ENCODE data around the gene SSR4.

SSR4 gene

DNA sequence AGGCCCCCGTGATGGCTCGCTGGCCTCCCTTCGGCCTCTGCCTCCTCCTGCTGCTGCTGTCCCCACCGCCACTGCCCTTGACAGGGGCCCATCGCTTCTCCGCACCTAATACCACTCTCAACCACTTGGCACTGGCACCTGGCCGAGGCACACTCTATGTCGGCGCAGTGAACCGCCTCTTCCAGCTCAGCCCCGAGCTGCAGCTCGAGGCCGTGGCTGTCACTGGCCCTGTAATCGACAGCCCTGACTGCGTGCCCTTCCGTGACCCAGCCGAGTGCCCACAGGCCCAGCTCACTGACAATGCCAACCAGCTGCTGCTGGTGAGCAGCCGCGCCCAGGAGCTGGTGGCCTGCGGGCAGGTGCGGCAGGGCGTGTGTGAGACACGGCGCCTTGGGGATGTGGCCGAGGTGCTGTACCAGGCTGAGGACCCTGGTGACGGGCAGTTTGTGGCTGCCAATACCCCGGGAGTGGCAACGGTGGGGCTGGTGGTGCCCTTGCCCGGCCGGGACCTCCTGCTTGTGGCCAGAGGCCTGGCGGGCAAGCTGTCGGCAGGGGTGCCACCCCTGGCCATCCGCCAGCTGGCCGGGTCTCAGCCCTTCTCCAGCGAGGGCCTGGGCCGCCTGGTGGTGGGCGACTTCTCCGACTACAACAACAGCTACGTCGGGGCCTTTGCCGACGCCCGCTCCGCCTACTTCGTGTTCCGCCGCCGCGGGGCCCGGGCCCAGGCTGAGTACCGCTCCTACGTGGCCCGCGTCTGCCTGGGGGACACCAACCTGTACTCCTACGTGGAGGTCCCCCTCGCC lies 27.4 kb upstream of the SSR4 start:
- Histone ChIP-seq H3K9ac (ENCODE audit: insufficient read length, low read depth) (no peak overlapping the region), H3K4me3 (ENCODE audit: insufficient read length, low read depth) (no peak overlapping the region), H3K9me3 (ENCODE audit: insufficient read depth, low read length) (no peaks in the 10 kb centered on the region), H3K4me1 (ENCODE audit: insufficient read depth, insufficient read length) (peaks cover 2% of the 10 kb centered on the region), H3K27me3 (ENCODE audit: insufficient read depth, insufficient read length) (no peaks in the 10 kb centered on the region), H3K36me3 (ENCODE audit: insufficient read depth, insufficient read length, low read length) (no peaks in the 10 kb centered on the region)
- TF ChIP-seq SUZ12 (IDR thresholded peaks at IDR 0.05; ENCODE audit: extremely low read depth, insufficient read depth, insufficient read length) (no peak), YY1 (IDR thresholded peaks at IDR 0.05; ENCODE audit: insufficient read depth, insufficient read length) (no peak), ZNF274 (IDR thresholded peaks at IDR 0.05; ENCODE audit: low read depth, low read length) (no peak)
- DNase-seq (ENCODE audit: low read depth, low spot score) = no peak

DNA sequence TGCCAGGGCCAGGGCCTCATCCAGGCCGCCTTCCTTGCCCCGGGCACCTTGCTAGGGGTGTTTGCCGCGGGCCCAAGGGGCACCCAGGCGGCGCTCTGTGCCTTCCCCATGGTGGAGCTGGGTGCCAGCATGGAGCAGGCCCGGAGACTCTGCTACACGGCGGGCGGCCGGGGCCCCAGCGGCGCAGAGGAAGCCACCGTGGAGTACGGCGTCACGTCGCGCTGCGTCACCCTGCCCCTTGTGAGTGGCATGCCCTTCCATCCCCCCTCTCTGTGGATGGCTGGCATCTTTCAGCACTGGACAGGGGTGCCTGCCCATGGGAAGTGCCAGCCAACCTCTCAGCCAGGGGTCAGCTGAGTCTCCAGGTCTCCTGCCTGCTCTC lies 26.8 kb upstream of the SSR4 start:
- no peak overlapping the region for H3K4me3 ChIP-seq (ENCODE audit: insufficient read length, low read depth)
- no peaks in the 10 kb centered on the region for H3K27me3 ChIP-seq (ENCODE audit: insufficient read depth, insufficient read length)
- TF ChIP-seq ZNF274 (IDR thresholded peaks at IDR 0.05; ENCODE audit: low read depth, low read length) (no peak), YY1 (IDR thresholded peaks at IDR 0.05; ENCODE audit: insufficient read depth, insufficient read length) (no peak), SUZ12 (IDR thresholded peaks at IDR 0.05; ENCODE audit: extremely low read depth, insufficient read depth, insufficient read length) (no peak)
- peaks cover 2% of the 10 kb centered on the region for H3K4me1 ChIP-seq (ENCODE audit: insufficient read depth, insufficient read length)
- DNase-seq (ENCODE audit: low read depth, low spot score) = no peak
- H3K9me3 ChIP-seq (ENCODE audit: insufficient read depth, low read length) = no peaks in the 10 kb centered on the region
- H3K36me3 ChIP-seq (ENCODE audit: insufficient read depth, insufficient read length, low read length) = no peaks in the 10 kb centered on the region
- H3K9ac ChIP-seq (ENCODE audit: insufficient read length, low read depth) = no peak overlapping the region

DNA sequence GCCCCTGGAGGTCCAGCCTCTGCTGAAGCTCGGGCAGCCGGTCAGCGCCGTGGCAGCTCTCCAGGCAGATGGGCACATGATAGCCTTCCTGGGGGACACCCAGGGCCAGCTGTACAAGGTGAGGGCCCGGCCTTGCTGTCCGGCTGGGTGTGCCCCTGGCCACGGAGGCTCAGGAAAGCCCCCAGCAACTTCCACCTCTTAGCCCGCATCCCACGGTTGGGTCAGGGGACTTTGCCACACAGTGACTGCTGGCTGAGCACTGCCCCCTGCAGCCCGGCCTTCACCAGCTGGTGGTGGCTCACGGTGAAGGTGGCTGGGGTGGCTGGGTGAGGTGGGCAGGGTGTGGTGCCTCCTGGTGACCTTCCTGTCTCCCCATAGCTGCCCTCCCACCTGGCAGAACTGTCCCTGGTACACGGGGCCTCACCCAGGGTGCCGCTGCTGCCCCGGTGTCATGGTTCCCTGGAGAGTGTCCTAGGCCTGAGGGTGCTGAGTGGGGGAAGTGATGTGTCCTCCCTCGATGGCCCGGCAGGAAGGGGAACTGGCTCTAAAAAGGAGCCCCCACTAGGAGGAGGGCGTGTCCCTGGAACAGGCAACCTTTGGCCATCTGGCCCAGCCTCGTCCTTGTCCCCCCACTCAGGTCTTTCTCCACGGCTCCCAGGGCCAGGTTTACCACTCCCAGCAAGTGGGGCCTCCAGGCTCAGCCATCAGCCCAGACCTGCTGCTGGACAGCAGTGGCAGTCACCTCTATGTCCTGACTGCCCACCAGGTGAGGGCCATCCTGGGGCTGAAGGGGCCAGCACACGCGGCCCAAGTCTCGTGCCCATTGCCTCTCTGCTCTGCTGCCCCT lies 25.9 kb upstream of the SSR4 start:
- no peak for DNase-seq (ENCODE audit: low read depth, low spot score)
- H3K9ac ChIP-seq (ENCODE audit: insufficient read length, low read depth) = no peak overlapping the region
- no peaks in the 10 kb centered on the region for H3K27me3 ChIP-seq (ENCODE audit: insufficient read depth, insufficient read length)
- TF ChIP-seq YY1 (IDR thresholded peaks at IDR 0.05; ENCODE audit: insufficient read depth, insufficient read length) (no peak), SUZ12 (IDR thresholded peaks at IDR 0.05; ENCODE audit: extremely low read depth, insufficient read depth, insufficient read length) (no peak), ZNF274 (IDR thresholded peaks at IDR 0.05; ENCODE audit: low read depth, low read length) (no peak)
- no peak overlapping the region for H3K4me3 ChIP-seq (ENCODE audit: insufficient read length, low read depth)
- H3K4me1 ChIP-seq (ENCODE audit: insufficient read depth, insufficient read length) = peaks cover 2% of the 10 kb centered on the region
- H3K9me3 ChIP-seq (ENCODE audit: insufficient read depth, low read length) = no peaks in the 10 kb centered on the region
- H3K36me3 ChIP-seq (ENCODE audit: insufficient read depth, insufficient read length, low read length) = no peaks in the 10 kb centered on the region

DNA sequence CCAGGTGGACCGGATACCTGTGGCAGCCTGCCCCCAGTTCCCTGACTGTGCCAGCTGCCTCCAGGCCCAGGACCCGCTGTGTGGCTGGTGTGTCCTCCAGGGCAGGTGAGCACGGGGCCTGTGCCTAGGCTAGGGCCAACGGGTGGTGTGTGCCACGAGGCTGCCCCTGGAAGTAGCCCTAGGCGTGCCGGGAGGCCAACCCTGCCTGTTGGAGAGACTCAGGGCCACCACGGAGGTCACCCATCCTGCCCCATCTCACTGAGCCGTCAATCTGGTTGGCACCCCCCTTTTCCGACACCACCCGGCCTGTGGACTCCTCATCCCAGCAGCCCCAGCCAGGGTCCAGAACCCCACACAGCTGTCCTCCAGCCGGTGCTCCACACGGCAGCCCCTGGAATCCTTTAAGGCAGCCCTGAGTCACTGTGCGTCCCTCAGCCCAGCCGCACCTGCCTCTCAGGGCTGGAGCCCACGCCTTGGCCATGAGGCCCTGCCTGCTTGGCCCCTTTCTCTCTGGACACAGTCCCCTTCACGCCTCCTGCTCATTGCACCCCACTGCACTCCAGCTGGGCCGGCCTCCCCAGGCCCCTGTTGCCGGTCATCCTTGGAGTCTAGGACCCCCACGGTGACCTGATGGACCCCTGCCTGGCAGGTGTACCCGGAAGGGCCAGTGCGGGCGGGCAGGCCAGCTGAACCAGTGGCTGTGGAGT lies 25.2 kb upstream of the SSR4 start:
- no peak for DNase-seq (ENCODE audit: low read depth, low spot score)
- Histone ChIP-seq H3K9me3 (ENCODE audit: insufficient read depth, low read length) (no peaks in the 10 kb centered on the region), H3K36me3 (ENCODE audit: insufficient read depth, insufficient read length, low read length) (no peaks in the 10 kb centered on the region), H3K9ac (ENCODE audit: insufficient read length, low read depth) (no peak overlapping the region), H3K4me3 (ENCODE audit: insufficient read length, low read depth) (no peak overlapping the region), H3K4me1 (ENCODE audit: insufficient read depth, insufficient read length) (peaks cover 2% of the 10 kb centered on the region), H3K27me3 (ENCODE audit: insufficient read depth, insufficient read length) (no peaks in the 10 kb centered on the region)
- no peak for TF ChIP-seq ZNF274 (IDR thresholded peaks at IDR 0.05; ENCODE audit: low read depth, low read length)
- TF ChIP-seq SUZ12 (IDR thresholded peaks at IDR 0.05; ENCODE audit: extremely low read depth, insufficient read depth, insufficient read length) = no peak
- no peak for TF ChIP-seq YY1 (IDR thresholded peaks at IDR 0.05; ENCODE audit: insufficient read depth, insufficient read length)

DNA sequence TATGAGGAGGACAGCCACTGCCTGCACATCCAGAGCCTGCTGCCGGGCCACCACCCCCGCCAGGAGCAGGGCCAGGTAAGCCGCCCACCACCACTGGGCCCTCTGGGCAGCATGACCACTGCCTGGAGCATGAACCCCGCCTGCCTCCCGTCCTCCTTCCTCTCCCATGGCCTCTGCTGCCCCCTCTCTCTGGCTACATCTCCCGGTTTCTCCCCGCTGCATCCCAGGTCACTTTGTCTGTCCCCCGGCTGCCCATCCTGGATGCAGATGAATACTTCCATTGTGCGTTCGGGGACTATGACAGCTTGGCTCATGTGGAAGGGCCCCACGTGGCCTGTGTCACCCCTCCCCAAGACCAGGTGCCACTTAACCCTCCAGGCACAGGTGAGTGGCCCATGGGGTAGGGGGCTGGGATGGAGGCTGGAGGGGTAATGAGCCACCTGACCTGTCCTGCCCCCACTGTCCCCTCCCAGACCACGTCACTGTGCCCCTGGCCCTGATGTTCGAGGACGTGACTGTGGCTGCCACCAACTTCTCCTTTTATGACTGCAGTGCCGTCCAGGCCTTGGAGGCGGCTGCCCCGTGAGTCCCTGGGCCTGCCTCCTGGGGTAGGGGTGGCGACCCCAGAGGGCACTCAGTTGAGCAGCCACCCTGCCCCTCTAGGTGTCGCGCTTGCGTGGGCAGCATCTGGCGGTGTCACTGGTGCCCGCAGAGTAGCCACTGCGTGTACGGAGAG lies 24.4 kb upstream of the SSR4 start:
- Histone ChIP-seq H3K9me3 (ENCODE audit: insufficient read depth, low read length) (no peaks in the 10 kb centered on the region), H3K9ac (ENCODE audit: insufficient read length, low read depth) (no peak overlapping the region), H3K4me3 (ENCODE audit: insufficient read length, low read depth) (no peak overlapping the region), H3K36me3 (ENCODE audit: insufficient read depth, insufficient read length, low read length) (no peaks in the 10 kb centered on the region), H3K4me1 (ENCODE audit: insufficient read depth, insufficient read length) (no peaks in the 10 kb centered on the region), H3K27me3 (ENCODE audit: insufficient read depth, insufficient read length) (no peaks in the 10 kb centered on the region)
- DNase-seq (ENCODE audit: low read depth, low spot score) = no peak
- TF ChIP-seq ZNF274 (IDR thresholded peaks at IDR 0.05; ENCODE audit: low read depth, low read length) = no peak

DNA sequence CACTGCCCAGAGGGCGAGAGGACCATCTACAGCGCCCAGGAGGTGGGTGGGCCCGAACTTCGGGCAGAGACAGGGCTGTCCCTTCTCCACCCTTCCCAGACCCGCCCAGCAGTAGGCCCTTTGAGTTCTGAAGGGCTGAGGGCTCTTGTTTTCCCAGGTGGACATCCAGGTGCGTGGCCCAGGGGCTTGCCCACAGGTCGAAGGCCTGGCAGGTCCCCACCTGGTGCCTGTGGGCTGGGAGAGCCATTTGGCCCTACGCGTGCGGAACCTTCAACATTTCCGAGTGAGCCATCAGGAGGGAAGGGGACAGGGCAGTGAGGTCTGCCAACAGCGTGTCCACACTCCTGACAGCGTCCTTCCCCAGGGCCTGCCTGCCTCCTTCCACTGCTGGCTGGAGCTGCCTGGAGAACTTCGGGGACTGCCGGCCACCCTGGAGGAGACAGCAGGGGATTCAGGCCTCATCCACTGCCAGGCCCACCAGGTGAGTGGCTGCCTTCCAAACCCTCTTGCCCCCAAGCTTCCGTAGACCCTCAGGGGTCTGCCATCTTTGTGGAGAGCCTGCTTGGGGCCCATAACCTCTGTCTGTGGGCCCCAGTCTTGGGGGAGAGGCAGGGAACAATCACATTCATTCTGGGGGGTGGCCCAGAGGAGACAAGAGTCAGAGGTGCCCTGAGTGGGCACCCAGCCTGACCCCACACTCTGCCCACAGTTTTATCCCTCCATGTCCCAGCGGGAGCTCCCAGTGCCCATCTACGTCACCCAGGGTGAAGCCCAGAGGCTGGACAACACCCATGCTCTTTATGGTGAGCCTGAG lies 23.7 kb upstream of the SSR4 start:
- no peaks in the 10 kb centered on the region for H3K4me1 ChIP-seq (ENCODE audit: insufficient read depth, insufficient read length)
- H3K9me3 ChIP-seq (ENCODE audit: insufficient read depth, low read length) = no peaks in the 10 kb centered on the region
- no peak overlapping the region for H3K9ac ChIP-seq (ENCODE audit: insufficient read length, low read depth)
- H3K4me3 ChIP-seq (ENCODE audit: insufficient read length, low read depth) = no peak overlapping the region
- H3K27me3 ChIP-seq (ENCODE audit: insufficient read depth, insufficient read length) = no peaks in the 10 kb centered on the region
- TF ChIP-seq SUZ12 (IDR thresholded peaks at IDR 0.05; ENCODE audit: extremely low read depth, insufficient read depth, insufficient read length) (no peak), ZNF274 (IDR thresholded peaks at IDR 0.05; ENCODE audit: low read depth, low read length) (no peak)
- no peak for DNase-seq (ENCODE audit: low read depth, low spot score)
- H3K36me3 ChIP-seq (ENCODE audit: insufficient read depth, insufficient read length, low read length) = no peaks in the 10 kb centered on the region
